IMR-90 (cell line): ENCODE results near the gene SUV39H1. TPM values are rescaled to one million over a fixed set of nuclear protein-coding genes. Genes with fewer than 3 reads are reported as not detected.

Experiments used
- ATAC-seq: fragments of 200-7000 bp; cut with Tn5 transposase; 2 replicates; pipeline ENCODE4 v1.9.1; 2020; ENCODE audit warnings: low read depth, mild to moderate bottlenecking, moderate library complexity
- BruUV-seq: library from RNA; stranded (reverse); fragments of 400-500 nt; replicated peaks from 2 replicates; lab custom pipeline; 2021; lab: Mats Ljungman, UMichigan
- CTCF ChIA-PET: fragments of 300-600 bp; formaldehyde crosslinking; extraction: SDS; loops from one replicate; lab custom pipeline; 2021; ENCODE audit warnings: antibody characterized with exemption; lab: Yijun Ruan, JAX
- POLR2A ChIA-PET: fragments of 300-600 bp; sonication (Branson Sonifier 250); formaldehyde crosslinking; loops from one replicate; lab custom pipeline; 2022; ENCODE audit warnings: antibody characterized with exemption; ENCODE audit not compliant: unreplicated experiment; lab: Charles Lee
- DNase-seq: peaks from one replicate; pipeline ENCODE4 v3.0.0; 2013
- H2AFZ ChIP-seq: replicated peaks from 2 replicates; pipeline ENCODE3; 2013; ENCODE audit warnings: low read length, mild to moderate bottlenecking; ENCODE audit not compliant: poor library complexity
- H2AK5ac ChIP-seq: 2 replicates; pipeline ENCODE4 v1.6.1; 2013; ENCODE audit warnings: low read depth, low read length, inconsistent platforms
- H2AK9ac ChIP-seq: replicated peaks from 2 replicates; pipeline ENCODE3; 2013; ENCODE audit warnings: mild to moderate bottlenecking, low read depth, low read length, moderate library complexity; ENCODE audit not compliant: poor library complexity
- H2BK120ac ChIP-seq: 2 replicates; pipeline ENCODE4 v1.6.1; 2013; ENCODE audit warnings: low read depth, low read length, inconsistent platforms
- H2BK15ac ChIP-seq: 3 replicates; pipeline ENCODE4 v1.6.1; 2013; ENCODE audit warnings: low read depth, low read length, inconsistent platforms
- H2BK20ac ChIP-seq: 2 replicates; pipeline ENCODE4 v1.6.1; 2013; ENCODE audit warnings: low read depth, mild to moderate bottlenecking, inconsistent platforms, low read length, moderate library complexity
- H2BK5ac ChIP-seq: 2 replicates; pipeline ENCODE4 v1.6.1; 2013; ENCODE audit warnings: mild to moderate bottlenecking, low read depth, low read length, inconsistent platforms; ENCODE audit not compliant: poor library complexity, severe bottlenecking
- H3K14ac ChIP-seq: replicated peaks from 2 replicates; pipeline ENCODE4 v1.6.1; 2013; ENCODE audit warnings: low read depth, low read length, inconsistent platforms
- H3K18ac ChIP-seq: 2 replicates; pipeline ENCODE4 v1.6.1; 2013; ENCODE audit warnings: low read depth, low read length, control low read depth
- H3K23ac ChIP-seq: 2 replicates; pipeline ENCODE4 v1.6.1; 2013; ENCODE audit warnings: low read depth, low read length, inconsistent platforms
- H3K27ac ChIP-seq: 2 replicates; pipeline ENCODE4 v1.5.1; 2013; ENCODE audit warnings: mild to moderate bottlenecking, control low read depth, low read length; ENCODE audit not compliant: insufficient read depth
- H3K27me3 ChIP-seq: 2 replicates; pipeline ENCODE4 v1.6.1; 2013; ENCODE audit warnings: low read length; ENCODE audit not compliant: control insufficient read depth, insufficient read depth
- H3K36me3 ChIP-seq: 2 replicates; pipeline ENCODE4 v1.6.1; 2013; ENCODE audit warnings: low read length, mixed read lengths; ENCODE audit not compliant: control insufficient read depth, insufficient read depth
- H3K4ac ChIP-seq: 2 replicates; pipeline ENCODE4 v1.6.1; 2013; ENCODE audit warnings: low read depth, low read length, inconsistent platforms
- H3K4me1 ChIP-seq: 2 replicates; pipeline ENCODE4 v1.6.1; 2013; ENCODE audit warnings: low read length, mixed read lengths; ENCODE audit not compliant: control insufficient read depth, insufficient read depth
- H3K4me2 ChIP-seq: 2 replicates; pipeline ENCODE4 v1.6.1; 2013; ENCODE audit warnings: low read depth, mild to moderate bottlenecking, control low read depth, low read length, moderate library complexity
- H3K4me3 ChIP-seq: 2 replicates; pipeline ENCODE4 v1.5.1; 2013; ENCODE audit warnings: low read depth, mild to moderate bottlenecking, control low read depth, low read length, moderate library complexity; ENCODE audit not compliant: insufficient read depth
- H3K56ac ChIP-seq: 2 replicates; pipeline ENCODE4 v1.6.1; 2013; ENCODE audit warnings: low read length, inconsistent platforms; ENCODE audit not compliant: insufficient read depth; ENCODE audit errors: extremely low read depth
- H3K79me1 ChIP-seq, 2 experiments: 2 replicates each; pipeline ENCODE4 v1.6.1; 2013; ENCODE audit warnings: low read length in 2 of 2, inconsistent platforms in 1 of 2, low read depth in 1 of 2
- H3K9ac ChIP-seq: 2 replicates; pipeline ENCODE4 v1.6.1; 2013; ENCODE audit warnings: low read depth, low read length, control low read depth
- H3K9me1 ChIP-seq: 2 replicates; pipeline ENCODE4 v1.6.1; 2013; ENCODE audit warnings: low read length, inconsistent platforms; ENCODE audit not compliant: insufficient read depth
- H3K9me3 ChIP-seq: 2 replicates; pipeline ENCODE4 v1.6.1; 2013; ENCODE audit warnings: low read length; ENCODE audit not compliant: control insufficient read depth, insufficient read depth
- H4K20me1 ChIP-seq: 2 replicates; pipeline ENCODE4 v1.6.1; 2013; ENCODE audit warnings: low read length, inconsistent platforms; ENCODE audit not compliant: insufficient read depth
- H4K5ac ChIP-seq: 2 replicates; pipeline ENCODE4 v1.6.1; 2013; ENCODE audit warnings: mild to moderate bottlenecking, low read depth, low read length, control low read depth
- H4K8ac ChIP-seq, 2 experiments: 2 replicates each; pipeline ENCODE4 v1.6.1; 2013; ENCODE audit warnings: low read depth in 2 of 2, low read length in 2 of 2, control low read depth in 1 of 2, inconsistent platforms in 1 of 2
- H4K91ac ChIP-seq: 2 replicates; pipeline ENCODE4 v1.6.1; 2013; ENCODE audit warnings: low read depth, low read length, inconsistent platforms; ENCODE audit not compliant: insufficient read depth
- BHLHE40 ChIP-seq: fragments of 150-350 bp; IDR thresholded peaks from 2 replicates; pipeline ENCODE4 v1.6.1; 2016; ENCODE audit warnings: mild to moderate bottlenecking, low read depth, low read length
- CEBPB ChIP-seq: IDR thresholded peaks from 2 replicates; pipeline ENCODE4 v1.6.1; 2012; ENCODE audit warnings: low read depth, low read length, improper control_type of control experiment
- CHD1 ChIP-seq: IDR thresholded peaks from 2 replicates; pipeline ENCODE4 v1.6.1; 2012; ENCODE audit warnings: low read depth, low read length, improper control_type of control experiment
- CTCF ChIP-seq: conservative IDR thresholded peaks from 2 replicates; pipeline ENCODE4 v1.5.1; 2012; ENCODE audit warnings: mild to moderate bottlenecking, low read depth, low read length, improper control_type of control experiment
- FOS ChIP-seq: fragments of 150-350 bp; IDR thresholded peaks from 2 replicates; pipeline ENCODE4 v1.6.1; 2016; ENCODE audit warnings: low read depth, low read length
- MAFK ChIP-seq: IDR thresholded peaks from 2 replicates; pipeline ENCODE4 v1.6.1; 2012; ENCODE audit warnings: low read depth, low read length, improper control_type of control experiment
- MAZ ChIP-seq: IDR thresholded peaks from 2 replicates; pipeline ENCODE4 v1.6.1; 2012; ENCODE audit warnings: low read depth, mild to moderate bottlenecking, low read length, improper control_type of control experiment, moderate library complexity, borderline replicate concordance
- MXI1 ChIP-seq: IDR thresholded peaks from 2 replicates; pipeline ENCODE4 v1.6.1; 2012; ENCODE audit warnings: low read depth, mild to moderate bottlenecking, low read length, moderate library complexity, borderline replicate concordance
- NFE2L2 ChIP-seq: fragments of 150-350 bp; IDR thresholded peaks from 2 replicates; pipeline ENCODE4 v1.6.1; 2016; ENCODE audit warnings: low read depth, mild to moderate bottlenecking, low read length
- POLR2A ChIP-seq: IDR thresholded peaks from 2 replicates; pipeline ENCODE4 v1.6.1; 2012; ENCODE audit warnings: mild to moderate bottlenecking, low read depth, low read length
- RAD21 ChIP-seq: IDR thresholded peaks from 2 replicates; pipeline ENCODE4 v1.6.1; 2012; ENCODE audit warnings: low read length, improper control_type of control experiment
- RCOR1 ChIP-seq: IDR thresholded peaks from 2 replicates; pipeline ENCODE4 v1.6.1; 2012; ENCODE audit warnings: mild to moderate bottlenecking, low read length, improper control_type of control experiment; ENCODE audit not compliant: insufficient replicate concordance
- RFX5 ChIP-seq: IDR thresholded peaks from 2 replicates; pipeline ENCODE4 v1.8.0; 2012; ENCODE audit warnings: low read depth, mild to moderate bottlenecking, low read length, moderate library complexity
- SMC3 ChIP-seq: fragments of 150-350 bp; IDR thresholded peaks from 2 replicates; pipeline ENCODE4 v1.6.1; 2016; ENCODE audit warnings: low read depth, mild to moderate bottlenecking, antibody characterized with exemption, low read length, moderate library complexity
- WGBS, 2 experiments: methylation state at CpG; one replicate each; pipeline versions ENCODE4 v1.1.5 to v1.1.7; 2013; ENCODE audit warnings: missing lambda C conversion rate in 2 of 2; ENCODE audit not compliant: insufficient read length in 1 of 2; ENCODE audit errors: extremely low coverage in 2 of 2; 5-methylcytosine and 5-hydroxymethylcytosine counted together
- dilution Hi-C: fragments of 300-500 bp; cut with HindIII; formaldehyde crosslinking; loops from one replicate; pipeline ENCODE4 v1.14.3; 2018; ENCODE audit warnings: low sequenced_read_pairs; ENCODE audit not compliant: unreplicated experiment
- in situ Hi-C: fragments of 300-500 bp; cut with MboI; formaldehyde crosslinking; loops from 3 replicates; pipeline ENCODE4 v1.14.3; 2019; ENCODE audit warnings: low sequenced_read_pairs, inconsistent platforms, mixed read lengths
- intact Hi-C: fragments of 100-400 bp; cut with micrococcal nuclease; formaldehyde crosslinking; loops from 2 replicates; pipeline ENCODE4 v1.10.0; 2022
- polyA plus RNA-seq, 3 experiments: library from polyadenylated mRNA; depleted of rRNA; stranded (reverse); fragments of >200 nt; gene quantifications; 2 replicates each; pipeline ENCODE4 v1.2.3, GENCODE V29; 2012; ENCODE audit warnings: low replicate concordance in 1 of 3
- total RNA-seq: library from RNA; depleted of rRNA; stranded (reverse); fragments of >200 nt; gene quantifications from 2 replicates; pipeline ENCODE4 v1.2.3, GENCODE V29; 2012

Gene SUV39H1
- total and polyA plus RNA-seq, 2 of the 4 experiments (the other 2 are of a cell fraction): 6.6 to 8.6 TPM

DNA sequence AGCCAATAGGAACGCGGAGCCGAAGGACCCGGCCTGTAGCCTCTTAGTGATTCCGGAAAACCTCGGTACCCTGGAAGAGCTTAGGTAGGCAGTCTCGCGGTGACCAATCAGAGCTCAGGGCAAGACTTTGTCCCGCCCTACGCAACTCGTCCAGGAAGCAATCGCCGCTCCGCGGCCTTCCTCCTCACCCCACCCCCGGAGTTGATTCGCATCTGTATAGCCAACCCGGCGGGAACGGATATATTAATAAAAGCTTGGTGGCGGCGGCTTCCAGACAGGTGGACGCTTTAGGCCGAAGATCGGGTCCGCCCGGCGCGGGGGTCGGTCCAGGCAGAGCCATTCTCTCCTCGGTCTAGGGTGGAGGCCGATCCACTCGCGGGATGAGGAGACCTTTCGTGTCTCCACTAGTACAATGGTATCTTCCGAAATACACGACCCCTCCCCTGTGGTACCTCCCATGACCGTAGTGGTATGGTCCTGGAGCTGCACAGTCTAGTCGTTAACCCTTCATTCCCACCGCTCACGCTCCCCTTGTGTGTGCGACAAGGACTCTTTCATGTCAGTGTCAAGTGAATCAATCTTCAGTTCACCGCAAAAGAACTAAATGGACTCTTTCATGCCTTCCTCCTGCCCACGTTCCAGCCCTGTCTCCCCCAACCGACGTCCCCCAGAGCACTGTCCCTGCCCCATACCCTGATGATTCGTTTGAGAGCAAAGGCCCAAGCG, 40.8 kb downstream of the SUV39H1 start (continued):
- TF ChIP-seq CEBPB (no peak), POLR2A (peak; percentile 50; the same call in 1 of the 2 replicates)

GRCh38 chrX:48737940-48738339, 41.4 kb downstream of the SUV39H1 start:
- Histone ChIP-seq H3K36me3 (no peaks in the 10 kb centered on the region), H3K4ac (peak overlapping the region; percentile 90), H2BK20ac (no peak overlapping the region), H3K18ac (no peak overlapping the region), H2AK9ac (peak overlapping the region; percentile 91), H2BK120ac (no peak overlapping the region), H3K14ac (peak overlapping the region; percentile 90), H3K9ac (peak overlapping the region; percentile 66), H2AK5ac (peak overlapping the region; percentile 59; the same call in 1 of the 2 replicates), H4K91ac (peak overlapping the region; percentile 35), H2BK15ac (no peak overlapping the region), H4K8ac (peak overlapping the region; percentile 84 to 98), H3K4me1 (no peaks in the 10 kb centered on the region), H3K27me3 (no peaks in the 10 kb centered on the region; the same call in 1 of the 2 replicates), H3K4me2 (peak overlapping the region; percentile 57), H2AFZ (peak overlapping the region; percentile 83), H3K56ac (peak overlapping the region; percentile 65; the same call in 1 of the 2 replicates), H3K27ac (peak overlapping the region; percentile 70), H3K4me3 (peak overlapping the region; percentile 53), H4K20me1 (no peaks in the 10 kb centered on the region), H3K9me3 (no peaks in the 10 kb centered on the region; the same call in 1 of the 2 replicates), H3K23ac (no peak overlapping the region), H2BK5ac (no peak overlapping the region), H4K5ac (peak overlapping the region; percentile 60), H3K9me1 (0 out of 2 replicates have a peak, but pooled peaks cover 3% of the 10 kb centered on the region), H3K79me1 (no peaks in the 10 kb centered on the region)
- POLR2A ChIA-PET: no interaction called here
- BruUV-seq: no TSS peak
- in situ Hi-C loops (no loop called here), dilution Hi-C loops (no loop called here), intact Hi-C loops (loop anchor here (1.0 kb wide), 1 partner anchor 63 kb away; no protein-coding TSS in a partner anchor)
- ATAC-seq: no peak
- no peak for DNase-seq
- CTCF ChIA-PET: no interaction called here
- 20% methylated on average over 1 of the region's 7 CpGs; no CpG with 5 or more reads in 1 of the 2 experiments for WGBS, 2 experiments
- TF ChIP-seq MAZ (no peak), NFE2L2 (no peak), RFX5 (no peak), RCOR1 (no peak), FOS (no peak), CHD1 (no peak), POLR2A (no peak), CEBPB (no peak), CTCF (no peak), SMC3 (no peak), MAFK (no peak), BHLHE40 (no peak), MXI1 (no peak), RAD21 (no peak)
